ENCODE data around the gene GCHFR. TPM values are rescaled to one million over a fixed set of nuclear protein-coding genes. Genes with fewer than 3 reads are reported as not detected.

The GCHFR gene
- total and polyA plus RNA-seq, 4 donors, result 50.5 to 229 (median 119) TPM

GRCh38 chr15:40770147-40770721 lies 6.4 kb downstream of the GCHFR start (continued):
- TF ChIP-seq FOXA1 (IDR thresholded peaks at IDR 0.05) (no peak), GABPA (IDR thresholded peaks at IDR 0.05 in 1 of 2, conservative IDR thresholded peaks at IDR 0.05 in 1 of 2) (no peak), ATF3 (IDR thresholded peaks at IDR 0.05) (no peak), YY1 (IDR thresholded peaks at IDR 0.05) (no peak)

- peaks cover 4 to 57% (median 34%) of the 10 kb centered on the region in 4 donors for H3K4me1 ChIP-seq (ENCODE audit: control insufficient read depth in 4 of 4, insufficient read depth in 4 of 4, low read length in 3 of 4)
- H3K4me3 ChIP-seq (ENCODE audit: low read depth in 1 of 3, low read length in 3 of 3), result no peak overlapping the region
- no peaks in the 10 kb centered on the region for H3K27me3 ChIP-seq (ENCODE audit: control insufficient read depth in 4 of 4, insufficient read depth in 4 of 4, low read length in 3 of 4)
- WGBS, result 46% methylated on average over 5 of the region's 5 CpGs
- H3K27ac ChIP-seq (ENCODE audit: low read depth in 1 of 2, low read length in 2 of 2), result peak overlapping the region; percentile 56 to 71
- no peaks in the 10 kb centered on the region for H3K9me3 ChIP-seq (ENCODE audit: control insufficient read depth in 4 of 4, low read length in 3 of 4)
- TF ChIP-seq TAF1 (conservative IDR thresholded peaks at IDR 0.05) (no peak), SP1 (IDR thresholded peaks at IDR 0.05) (peak; percentile 68), YY1 (IDR thresholded peaks at IDR 0.05) (peak; percentile 70), ATF3 (IDR thresholded peaks at IDR 0.05) (no peak), RAD21 (IDR thresholded peaks at IDR 0.05) (peak in 1 of 2 donors; percentile 46), ZBTB33 (IDR thresholded peaks at IDR 0.05) (no peak), MAX (IDR thresholded peaks at IDR 0.05) (no peak), GABPA (IDR thresholded peaks at IDR 0.05 in 1 of 2, conservative IDR thresholded peaks at IDR 0.05 in 1 of 2) (no peak), NR2F2 (IDR thresholded peaks at IDR 0.05) (peak; percentile 34), CTCF (IDR thresholded peaks at IDR 0.05; ENCODE audit: low read depth, low read length, missing input control) (peak; percentile 10), JUND (IDR thresholded peaks at IDR 0.05) (no peak), REST (IDR thresholded peaks at IDR 0.05) (peak; percentile 43), FOXA1 (IDR thresholded peaks at IDR 0.05) (peak; percentile 72), RXRA (IDR thresholded peaks at IDR 0.05) (peak; percentile 84 to 92), HNF4G (IDR thresholded peaks at IDR 0.05) (no peak), FOXA2 (IDR thresholded peaks at IDR 0.05) (peak; percentile 87), EGR1 (IDR thresholded peaks at IDR 0.05; ENCODE audit: low read depth in 2 of 2) (peak in 1 of 2 donors; percentile 45), HNF4A (conservative IDR thresholded peaks at IDR 0.05) (peak; percentile 71 to 72)
- peaks cover 0 to 38% (median 17%) of the 10 kb centered on the region in 4 donors for H3K36me3 ChIP-seq (ENCODE audit: control insufficient read depth in 4 of 4, insufficient read depth in 3 of 4, low read depth in 1 of 4, low read length in 3 of 4)
- no peak overlapping the region for H3K9ac ChIP-seq (ENCODE audit: low read depth in 1 of 2, low read length in 2 of 2)
- no peak for DNase-seq (ENCODE audit: low spot score)
Measured at GRCh38 chr15:40771242-40771641, 7.4 kb downstream of the GCHFR start.
